GM23248 (cell line): Measurements from ENCODE around the gene IFIH1.

ENCODE experiments used
- EZH2 ChIP-seq: fragments of 200-600 bp; sonication (generic); IDR thresholded peaks from 2 replicates; pipeline ENCODE4 v1.6.1; 2018; ENCODE audit warnings: antibody characterized with exemption, mild to moderate bottlenecking; ENCODE audit not compliant: insufficient read depth, poor library complexity, severe bottlenecking
- EZH2phosphoT487 ChIP-seq: fragments of 200-600 bp; sonication (generic); IDR thresholded peaks from 2 replicates; pipeline ENCODE4 v1.6.1; 2018; ENCODE audit warnings: antibody characterized with exemption, moderate library complexity, mild to moderate bottlenecking, low read depth; ENCODE audit not compliant: insufficient read depth

GRCh38 chr2:162232671-162233070, 85.8 kb downstream of the IFIH1 start:
- TF ChIP-seq EZH2, result no peak
- TF ChIP-seq EZH2phosphoT487, result no peak
